Measurements from ENCODE around the gene PRRG2. TPM values are rescaled to one million over a fixed set of nuclear protein-coding genes. Genes with fewer than 3 reads are reported as not detected.

The PRRG2 gene
- total RNA-seq, 1 experiment from 2014 or later, result 0.64 TPM

DNA sequence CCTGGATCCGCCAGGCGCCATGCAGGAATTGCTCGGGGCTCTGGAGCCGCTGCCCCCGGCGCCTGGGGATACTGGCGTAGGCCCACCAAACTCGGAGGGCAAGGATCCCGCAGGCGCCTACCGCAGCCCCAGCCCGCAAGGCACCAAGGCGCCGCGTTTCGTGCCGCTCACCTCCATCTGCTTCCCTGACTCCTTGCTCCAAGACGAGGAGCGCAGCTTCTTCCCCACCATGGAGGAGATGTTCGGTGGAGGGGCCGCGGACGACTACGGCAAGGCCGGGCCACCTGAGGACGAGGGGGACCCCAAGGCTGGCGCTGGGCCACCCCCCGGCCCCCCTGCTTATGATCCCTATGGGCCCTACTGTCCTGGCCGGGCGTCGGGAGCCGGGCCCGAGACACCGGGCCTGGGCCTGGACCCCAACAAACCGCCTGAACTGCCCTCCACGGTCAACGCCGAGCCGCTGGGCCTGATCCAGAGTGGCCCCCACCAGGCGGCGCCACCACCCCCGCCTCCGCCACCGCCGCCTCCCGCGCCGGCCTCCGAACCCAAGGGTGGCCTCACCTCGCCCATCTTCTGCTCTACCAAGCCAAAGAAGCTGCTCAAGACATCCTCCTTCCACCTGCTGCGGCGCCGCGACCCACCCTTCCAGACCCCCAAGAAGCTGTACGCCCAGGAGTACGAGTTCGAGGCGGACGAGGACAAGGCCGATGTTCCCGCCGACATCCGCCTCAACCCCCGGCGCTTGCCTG, 16.0 kb downstream of the PRRG2 start:
- no peaks in the 10 kb centered on the region; the same call in 1 of the 2 replicates for H3K36me3 ChIP-seq (ENCODE audit: control insufficient read depth, insufficient read depth, low read length)
- peaks cover 8% of the 10 kb centered on the region for H3K4me1 ChIP-seq (ENCODE audit: control insufficient read depth, insufficient read depth, low read length)
- intact Hi-C loops (cut with micrococcal nuclease; ENCODE audit: unreplicated experiment), result no loop called here
- ATAC-seq, result no peak
- ChIA-PET CTCF (no interaction called here), POLR2A (no interaction called here)
- H3K27me3 ChIP-seq (ENCODE audit: control insufficient read depth, insufficient read depth, low read length), result no peaks in the 10 kb centered on the region
- TF ChIP-seq POLR2AphosphoS5 (IDR thresholded peaks at IDR 0.05; ENCODE audit: low read depth, low read length) (no peak), SIN3A (IDR thresholded peaks at IDR 0.05; ENCODE audit: borderline replicate concordance, insufficient read depth, low read depth, low read length) (no peak), TCF7L2 (IDR thresholded peaks at IDR 0.05; ENCODE audit: low read depth, low read length) (no peak)
- TF ChIP-seq, protein P1, sequence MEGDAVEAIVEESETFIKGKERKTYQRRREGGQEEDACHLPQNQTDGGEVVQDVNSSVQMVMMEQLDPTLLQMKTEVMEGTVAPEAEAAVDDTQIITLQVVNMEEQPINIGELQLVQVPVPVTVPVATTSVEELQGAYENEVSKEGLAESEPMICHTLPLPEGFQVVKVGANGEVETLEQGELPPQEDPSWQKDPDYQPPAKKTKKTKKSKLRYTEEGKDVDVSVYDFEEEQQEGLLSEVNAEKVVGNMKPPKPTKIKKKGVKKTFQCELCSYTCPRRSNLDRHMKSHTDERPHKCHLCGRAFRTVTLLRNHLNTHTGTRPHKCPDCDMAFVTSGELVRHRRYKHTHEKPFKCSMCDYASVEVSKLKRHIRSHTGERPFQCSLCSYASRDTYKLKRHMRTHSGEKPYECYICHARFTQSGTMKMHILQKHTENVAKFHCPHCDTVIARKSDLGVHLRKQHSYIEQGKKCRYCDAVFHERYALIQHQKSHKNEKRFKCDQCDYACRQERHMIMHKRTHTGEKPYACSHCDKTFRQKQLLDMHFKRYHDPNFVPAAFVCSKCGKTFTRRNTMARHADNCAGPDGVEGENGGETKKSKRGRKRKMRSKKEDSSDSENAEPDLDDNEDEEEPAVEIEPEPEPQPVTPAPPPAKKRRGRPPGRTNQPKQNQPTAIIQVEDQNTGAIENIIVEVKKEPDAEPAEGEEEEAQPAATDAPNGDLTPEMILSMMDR (IDR thresholded peaks at IDR 0.05), result no peak; the same call in 1 of the 2 replicates
- TF ChIP-seq, protein P2, sequence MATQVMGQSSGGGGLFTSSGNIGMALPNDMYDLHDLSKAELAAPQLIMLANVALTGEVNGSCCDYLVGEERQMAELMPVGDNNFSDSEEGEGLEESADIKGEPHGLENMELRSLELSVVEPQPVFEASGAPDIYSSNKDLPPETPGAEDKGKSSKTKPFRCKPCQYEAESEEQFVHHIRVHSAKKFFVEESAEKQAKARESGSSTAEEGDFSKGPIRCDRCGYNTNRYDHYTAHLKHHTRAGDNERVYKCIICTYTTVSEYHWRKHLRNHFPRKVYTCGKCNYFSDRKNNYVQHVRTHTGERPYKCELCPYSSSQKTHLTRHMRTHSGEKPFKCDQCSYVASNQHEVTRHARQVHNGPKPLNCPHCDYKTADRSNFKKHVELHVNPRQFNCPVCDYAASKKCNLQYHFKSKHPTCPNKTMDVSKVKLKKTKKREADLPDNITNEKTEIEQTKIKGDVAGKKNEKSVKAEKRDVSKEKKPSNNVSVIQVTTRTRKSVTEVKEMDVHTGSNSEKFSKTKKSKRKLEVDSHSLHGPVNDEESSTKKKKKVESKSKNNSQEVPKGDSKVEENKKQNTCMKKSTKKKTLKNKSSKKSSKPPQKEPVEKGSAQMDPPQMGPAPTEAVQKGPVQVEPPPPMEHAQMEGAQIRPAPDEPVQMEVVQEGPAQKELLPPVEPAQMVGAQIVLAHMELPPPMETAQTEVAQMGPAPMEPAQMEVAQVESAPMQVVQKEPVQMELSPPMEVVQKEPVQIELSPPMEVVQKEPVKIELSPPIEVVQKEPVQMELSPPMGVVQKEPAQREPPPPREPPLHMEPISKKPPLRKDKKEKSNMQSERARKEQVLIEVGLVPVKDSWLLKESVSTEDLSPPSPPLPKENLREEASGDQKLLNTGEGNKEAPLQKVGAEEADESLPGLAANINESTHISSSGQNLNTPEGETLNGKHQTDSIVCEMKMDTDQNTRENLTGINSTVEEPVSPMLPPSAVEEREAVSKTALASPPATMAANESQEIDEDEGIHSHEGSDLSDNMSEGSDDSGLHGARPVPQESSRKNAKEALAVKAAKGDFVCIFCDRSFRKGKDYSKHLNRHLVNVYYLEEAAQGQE (IDR thresholded peaks at IDR 0.05; ENCODE audit: insufficient read depth in 1 of 2, low read depth in 2 of 2, low read length in 1 of 2), result no peak
- in situ Hi-C loops (cut with HindIII; ENCODE audit: low pct_unique_long_range_greater_than_20kb, low sequenced_read_pairs), result no loop called here
- BruUV-seq (replicated peaks), result no TSS peak
- no peaks in the 10 kb centered on the region for H3K9me3 ChIP-seq (ENCODE audit: control insufficient read depth, insufficient read depth, low read depth, low read length)
- H3K27ac ChIP-seq (ENCODE audit: low read length), result no peak overlapping the region
- H3K4me3 ChIP-seq (ENCODE audit: low read depth in 2 of 2, low read length in 2 of 2), result no peak overlapping the region
- no peak for DNase-seq (ENCODE audit: low read depth, low spot score)

DNA sequence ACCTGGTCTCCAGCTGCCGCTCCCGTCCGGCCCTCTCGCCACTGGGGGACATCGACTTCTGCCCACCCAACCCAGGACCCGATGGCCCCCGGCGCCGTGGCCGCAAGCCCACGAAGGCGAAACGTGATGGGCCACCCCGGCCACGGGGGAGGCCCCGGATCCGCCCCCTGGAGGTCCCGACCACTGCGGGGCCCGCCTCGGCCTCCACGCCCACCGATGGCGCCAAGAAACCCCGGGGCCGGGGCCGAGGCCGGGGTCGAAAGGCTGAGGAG, 16.5 kb downstream of the PRRG2 start:
- H3K4me3 ChIP-seq (ENCODE audit: low read depth in 2 of 2, low read length in 2 of 2), result no peak overlapping the region
- intact Hi-C loops (cut with micrococcal nuclease; ENCODE audit: unreplicated experiment), result no loop called here
- POLR2A ChIA-PET, result no interaction called here
- no peak overlapping the region for H3K27ac ChIP-seq (ENCODE audit: low read length)
- TF ChIP-seq TCF7L2 (IDR thresholded peaks at IDR 0.05; ENCODE audit: low read depth, low read length) (no peak), POLR2AphosphoS5 (IDR thresholded peaks at IDR 0.05; ENCODE audit: low read depth, low read length) (no peak), SIN3A (IDR thresholded peaks at IDR 0.05; ENCODE audit: borderline replicate concordance, insufficient read depth, low read depth, low read length) (no peak)
- TF ChIP-seq, protein P1 (IDR thresholded peaks at IDR 0.05), result no peak
- TF ChIP-seq, protein P2 (IDR thresholded peaks at IDR 0.05; ENCODE audit: insufficient read depth in 1 of 2, low read depth in 2 of 2, low read length in 1 of 2), result no peak
- H3K4me1 ChIP-seq (ENCODE audit: control insufficient read depth, insufficient read depth, low read length), result peaks cover 8% of the 10 kb centered on the region
- ATAC-seq (no peak), DNase-seq (ENCODE audit: low read depth, low spot score) (no peak)
- H3K36me3 ChIP-seq (ENCODE audit: control insufficient read depth, insufficient read depth, low read length), result no peaks in the 10 kb centered on the region
- BruUV-seq (replicated peaks), result no TSS peak
- H3K9me3 ChIP-seq (ENCODE audit: control insufficient read depth, insufficient read depth, low read depth, low read length), result no peaks in the 10 kb centered on the region
- no peaks in the 10 kb centered on the region for H3K27me3 ChIP-seq (ENCODE audit: control insufficient read depth, insufficient read depth, low read length)
- in situ Hi-C loops (cut with HindIII; ENCODE audit: low pct_unique_long_range_greater_than_20kb, low sequenced_read_pairs), result no loop called here
- CTCF ChIA-PET, result no interaction called here
